ENCODE data around the gene SAMM50. TPM values are rescaled to one million over a fixed set of nuclear protein-coding genes. Genes with fewer than 3 reads are reported as not detected.

Gene SAMM50
- total RNA-seq, 1 experiment from 2014 or later, result 40.8 TPM

GRCh38 chr22:43931771-43932170 lies 23.5 kb upstream of the SAMM50 start:
- ATAC-seq (no peak), DNase-seq (ENCODE audit: low read depth, low spot score) (no peak)
- H3K36me3 ChIP-seq (ENCODE audit: control insufficient read depth in 1 of 2, insufficient read depth in 2 of 2, low read length in 2 of 2), result peaks cover under 1 to 13% of the 10 kb centered on the region in 2 experiments; a peak in 2 of 4 replicates
- intact Hi-C loops (cut with micrococcal nuclease), result no loop called here
- RAD21 ChIA-PET (ENCODE audit: low non-redundant PET in 1 of 2, low total read pairs in 2 of 2, uncharacterized antibody in 2 of 2, unreplicated experiment in 2 of 2), result no interaction called here
- TF ChIP-seq ATF3 (IDR thresholded peaks at IDR 0.05) (no peak), EGR1 (IDR thresholded peaks at IDR 0.05; ENCODE audit: low read depth) (no peak), EZH2 (IDR thresholded peaks at IDR 0.05) (no peak), ELF1 (IDR thresholded peaks at IDR 0.05; ENCODE audit: borderline replicate concordance, low read depth) (no peak), EZH2phosphoT487 (IDR thresholded peaks at IDR 0.05; ENCODE audit: borderline replicate concordance) (no peak), SIN3A (IDR thresholded peaks at IDR 0.05; ENCODE audit: low read depth) (no peak), SP1 (IDR thresholded peaks at IDR 0.05; ENCODE audit: low read depth) (no peak), POLR2A (IDR thresholded peaks at IDR 0.05; ENCODE audit: borderline replicate concordance, extremely low read depth, insufficient read depth, insufficient read length) (no peak), CEBPB (IDR thresholded peaks at IDR 0.05; ENCODE audit: low read depth) (no peak), YY1 (IDR thresholded peaks at IDR 0.05; ENCODE audit: extremely low read depth, insufficient replicate concordance, low read depth, low read length) (no peak), POLR2AphosphoS5 (IDR thresholded peaks at IDR 0.05; ENCODE audit: low read depth, low read length) (no peak)
- H3K4me1 ChIP-seq (ENCODE audit: control insufficient read depth in 1 of 2, insufficient read depth in 2 of 2, low read length in 2 of 2), result no peaks in the 10 kb centered on the region
- no peaks in the 10 kb centered on the region for H3K9me3 ChIP-seq (ENCODE audit: control insufficient read depth in 1 of 2, insufficient read depth in 1 of 2, low read depth in 1 of 2, low read length in 2 of 2)
- BruUV-seq (replicated peaks), result no TSS peak
- H4K20me1 ChIP-seq (ENCODE audit: insufficient read depth), result no peaks in the 10 kb centered on the region
- H3K27ac ChIP-seq (ENCODE audit: low read depth, low read length), result no peak overlapping the region
- H3K4me2 ChIP-seq (ENCODE audit: low read length), result no peak overlapping the region
- no peak overlapping the region for H2AFZ ChIP-seq (ENCODE audit: low read depth, low read length, poor library complexity, severe bottlenecking)
- no peaks in the 10 kb centered on the region for H3K9me2 ChIP-seq (ENCODE audit: insufficient read depth)
- H3K4me3 ChIP-seq (replicated peaks in 1 of 2; ENCODE audit: low read depth in 1 of 2, low read length in 2 of 2), result no peak overlapping the region
- H3K27me3 ChIP-seq (ENCODE audit: insufficient read depth, low read length), result no peaks in the 10 kb centered on the region
- no peak overlapping the region for H3K9ac ChIP-seq (ENCODE audit: low read length)
- CTCF ChIA-PET, result interaction anchor here (1.3 kb wide), 1 partner anchor 14 kb away, joined by 5 read pairs; no protein-coding TSS in a partner anchor
- no peaks in the 10 kb centered on the region for H3K79me2 ChIP-seq (ENCODE audit: insufficient read depth, low read length)
- POLR2A ChIA-PET, result no interaction called here

- RAD21 ChIA-PET (ENCODE audit: low non-redundant PET in 1 of 2, low total read pairs in 2 of 2, uncharacterized antibody in 2 of 2, unreplicated experiment in 2 of 2), result no interaction called here
- Histone ChIP-seq H3K4me2 (ENCODE audit: low read length) (no peak overlapping the region), H3K9me2 (ENCODE audit: insufficient read depth) (no peaks in the 10 kb centered on the region), H3K4me1 (ENCODE audit: control insufficient read depth in 1 of 2, insufficient read depth in 2 of 2, low read length in 2 of 2) (peaks cover 0 to 7% of the 10 kb centered on the region in 2 experiments; a peak in 2 of 4 replicates), H3K27ac (ENCODE audit: low read depth, low read length) (no peak overlapping the region), H3K9me3 (ENCODE audit: control insufficient read depth in 1 of 2, insufficient read depth in 1 of 2, low read depth in 1 of 2, low read length in 2 of 2) (no peaks in the 10 kb centered on the region), H3K79me2 (ENCODE audit: insufficient read depth, low read length) (no peaks in the 10 kb centered on the region), H3K4me3 (replicated peaks in 1 of 2; ENCODE audit: low read depth in 1 of 2, low read length in 2 of 2) (no peak overlapping the region), H2AFZ (ENCODE audit: low read depth, low read length, poor library complexity, severe bottlenecking) (no peak overlapping the region), H3K36me3 (ENCODE audit: control insufficient read depth in 1 of 2, insufficient read depth in 2 of 2, low read length in 2 of 2) (peaks cover 3 to 10% of the 10 kb centered on the region in 2 experiments), H4K20me1 (ENCODE audit: insufficient read depth) (no peaks in the 10 kb centered on the region), H3K9ac (ENCODE audit: low read length) (no peak overlapping the region), H3K27me3 (ENCODE audit: insufficient read depth, low read length) (no peaks in the 10 kb centered on the region)
- CTCF ChIA-PET, result interaction anchor here (1.8 kb wide), 1 partner anchor 20 kb away, joined by 4 read pairs; no protein-coding TSS in a partner anchor
- no TSS peak for BruUV-seq (replicated peaks)
- POLR2A ChIA-PET, result no interaction called here
- ATAC-seq (no peak), DNase-seq (ENCODE audit: low read depth, low spot score) (no peak)
- TF ChIP-seq RAD21 (IDR thresholded peaks at IDR 0.05; ENCODE audit: low read depth) (no peak), REST (IDR thresholded peaks at IDR 0.05; ENCODE audit: low read depth) (no peak), ELF1 (IDR thresholded peaks at IDR 0.05; ENCODE audit: borderline replicate concordance, low read depth) (no peak), CBX3 (IDR thresholded peaks at IDR 0.05; ENCODE audit: low read depth) (no peak), JUND (IDR thresholded peaks at IDR 0.05) (no peak), FOSL1 (IDR thresholded peaks at IDR 0.05; ENCODE audit: low read depth) (no peak), CEBPB (IDR thresholded peaks at IDR 0.05; ENCODE audit: low read depth) (no peak), ATF3 (IDR thresholded peaks at IDR 0.05) (no peak), EZH2 (IDR thresholded peaks at IDR 0.05) (no peak), EZH2phosphoT487 (IDR thresholded peaks at IDR 0.05; ENCODE audit: borderline replicate concordance) (no peak)
- intact Hi-C loops (cut with micrococcal nuclease), result no loop called here
Measured at GRCh38 chr22:43941449-43941848, 13.8 kb upstream of the SAMM50 start.
